NCI-H2107 (cell line): Measurements from ENCODE around the gene PYURF.
"Not testable (repeated sequence)": the region's sequence is repeated elsewhere in the genome, so short reads cannot be mapped to it uniquely, and the experiment has no call there.

Experiments used
- DNase-seq: peaks from one replicate; lab custom pipeline; 2025; lab: John Stamatoyannopoulos, UW

Gene PYURF

GRCh38 chr4:88523325-88524129, at the start of gene PYURF:
Gene PYURF, minus strand, starts transcription at chr4:88523776. Its CDS starts 76 bp downstream, at chr4:88523700.
- peak; percentile 61 for DNase-seq

GRCh38 chr4:88570001-88570400, 46.4 kb upstream of the PYURF start:
- DNase-seq: no peak

- no peak for DNase-seq
These were observed 44.0 kb upstream of the PYURF start for GRCh38 chr4:88567591-88567990.

- no peak for DNase-seq
These were observed 26.2 kb upstream of the PYURF start for GRCh38 chr4:88549815-88550214.

GRCh38 chr4:88539322-88540068, 15.9 kb upstream of the PYURF start:
- DNase-seq: not testable (repeated sequence)

- no peak for DNase-seq
These were observed 14.1 kb upstream of the PYURF start for GRCh38 chr4:88537709-88538108.

- no peak for DNase-seq
These were observed 11.6 kb upstream of the PYURF start for GRCh38 chr4:88535090-88535755.

- DNase-seq: no peak
These were observed 10.6 kb upstream of the PYURF start for GRCh38 chr4:88533937-88534750.

GRCh38 chr4:88533088-88533790, 9.7 kb upstream of the PYURF start:
- DNase-seq: no peak

GRCh38 chr4:88531549-88531948, 8.0 kb upstream of the PYURF start:
- DNase-seq: no peak

GRCh38 chr4:88528861-88529260, 5.3 kb upstream of the PYURF start:
- no peak for DNase-seq

- no peak for DNase-seq
These were observed 4.2 kb upstream of the PYURF start for GRCh38 chr4:88527787-88528186.

GRCh38 chr4:88526221-88526815, 2.7 kb upstream of the PYURF start:
- DNase-seq: no peak

GRCh38 chr4:88524171-88524570, 595 bp upstream of the PYURF start:
- no peak for DNase-seq

- no peak for DNase-seq
These were observed 763 bp downstream of the PYURF start for GRCh38 chr4:88522702-88523324.

- no peak for DNase-seq
These were observed 4.7 kb downstream of the PYURF start for GRCh38 chr4:88518911-88519310.

GRCh38 chr4:88517825-88518224, 5.8 kb downstream of the PYURF start:
- DNase-seq: no peak

- DNase-seq: no peak
These were observed 6.8 kb downstream of the PYURF start for GRCh38 chr4:88516746-88517145.

- DNase-seq: no peak
These were observed 8.7 kb downstream of the PYURF start for GRCh38 chr4:88514557-88515511.
